GM21423 (cell line): ENCODE results near the gene TIMM29.
"Not testable (repeated sequence)": the region's sequence is repeated elsewhere in the genome, so short reads cannot be mapped to it uniquely, and the experiment has no call there.

Source experiments
- ATAC-seq: cut with Tn5 transposase; IDR thresholded peaks from one replicate; pipeline ENCODE4 v1.9.1; 2021; ENCODE audit warnings: mild to moderate bottlenecking, moderate library complexity; ENCODE audit not compliant: unreplicated experiment

Gene TIMM29

DNA sequence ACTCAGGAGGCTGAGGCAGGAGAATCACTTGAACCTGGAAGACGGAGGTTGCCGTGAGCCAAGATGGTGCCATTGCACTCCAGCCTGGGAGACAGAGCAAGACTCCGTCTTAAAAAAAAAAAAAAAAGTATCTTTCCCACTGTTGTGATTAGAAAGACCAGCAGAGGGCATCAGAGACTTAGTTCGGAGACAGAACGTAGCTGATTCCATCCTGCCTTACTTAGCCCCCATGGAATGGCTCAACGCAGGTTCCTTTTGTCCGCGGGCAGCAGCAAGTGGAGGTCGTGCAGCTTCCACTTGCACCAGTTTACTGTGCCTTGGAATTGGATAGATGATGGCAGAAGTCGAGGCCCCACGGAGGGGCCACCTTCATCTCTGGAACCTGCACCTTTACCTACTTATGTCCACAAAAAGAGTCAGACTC is 8.1 kb downstream of the TIMM29 start:
- ATAC-seq: no peak

DNA sequence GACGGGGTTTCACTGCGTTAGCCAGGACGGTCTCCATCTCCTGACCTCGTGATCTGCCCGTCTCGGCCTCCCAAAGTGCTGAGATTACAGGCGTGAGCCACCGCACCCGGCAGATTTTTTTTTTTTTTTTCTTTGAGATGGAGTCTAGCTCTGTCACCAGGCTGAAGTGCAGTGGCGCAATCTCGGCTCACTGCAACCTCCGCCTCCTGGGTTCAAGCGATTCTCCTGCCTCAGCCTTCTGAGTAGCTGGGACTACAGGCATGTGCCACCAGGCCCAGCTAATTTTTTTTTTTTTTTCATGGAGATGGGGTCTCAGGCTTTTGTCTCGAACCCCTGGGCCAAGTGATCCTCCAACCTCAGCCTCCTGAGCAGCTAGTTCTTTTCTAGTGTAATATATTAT is 13.0 kb downstream of the TIMM29 start:
- ATAC-seq: not testable (repeated sequence)

DNA sequence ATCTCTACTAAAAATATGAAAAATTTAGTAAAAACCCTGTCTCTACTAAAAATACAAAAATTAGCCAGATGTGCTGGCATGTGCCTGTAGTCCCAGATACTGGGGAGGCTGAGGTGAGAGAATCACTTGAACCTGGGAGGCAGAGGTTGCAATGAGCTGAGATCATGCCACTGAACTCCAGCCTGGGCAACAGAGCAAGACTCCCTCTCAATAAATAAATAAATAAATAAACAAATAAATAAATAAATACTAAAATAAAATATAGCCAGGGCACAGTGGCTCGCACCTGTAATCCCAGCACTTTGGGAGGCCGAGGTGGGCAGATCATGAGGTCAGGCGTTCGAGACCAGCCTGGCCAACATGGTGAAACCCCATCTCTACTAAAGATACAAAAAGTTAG is 14.8 kb downstream of the TIMM29 start:
- ATAC-seq: not testable (repeated sequence)

DNA sequence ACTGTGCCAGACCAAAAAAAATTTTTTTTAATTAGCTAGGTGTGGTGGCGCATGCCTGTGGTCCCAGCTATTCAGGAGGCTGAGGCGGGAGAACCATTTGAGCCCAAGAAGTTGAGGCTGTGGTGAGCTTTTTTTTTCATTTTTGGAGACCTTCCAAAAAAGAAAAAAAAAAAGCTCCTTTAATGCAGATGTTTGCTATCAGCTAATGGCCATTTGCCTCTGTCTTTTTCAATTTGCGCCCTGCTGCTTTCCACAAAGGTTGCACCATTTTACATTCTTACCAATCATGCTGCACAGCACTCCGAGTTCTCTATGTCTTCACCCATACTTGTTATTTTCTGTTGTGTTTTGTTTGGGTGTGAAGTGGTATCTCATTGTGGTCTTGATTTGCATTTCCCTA is 16.7 kb downstream of the TIMM29 start:
- no peak for ATAC-seq

DNA sequence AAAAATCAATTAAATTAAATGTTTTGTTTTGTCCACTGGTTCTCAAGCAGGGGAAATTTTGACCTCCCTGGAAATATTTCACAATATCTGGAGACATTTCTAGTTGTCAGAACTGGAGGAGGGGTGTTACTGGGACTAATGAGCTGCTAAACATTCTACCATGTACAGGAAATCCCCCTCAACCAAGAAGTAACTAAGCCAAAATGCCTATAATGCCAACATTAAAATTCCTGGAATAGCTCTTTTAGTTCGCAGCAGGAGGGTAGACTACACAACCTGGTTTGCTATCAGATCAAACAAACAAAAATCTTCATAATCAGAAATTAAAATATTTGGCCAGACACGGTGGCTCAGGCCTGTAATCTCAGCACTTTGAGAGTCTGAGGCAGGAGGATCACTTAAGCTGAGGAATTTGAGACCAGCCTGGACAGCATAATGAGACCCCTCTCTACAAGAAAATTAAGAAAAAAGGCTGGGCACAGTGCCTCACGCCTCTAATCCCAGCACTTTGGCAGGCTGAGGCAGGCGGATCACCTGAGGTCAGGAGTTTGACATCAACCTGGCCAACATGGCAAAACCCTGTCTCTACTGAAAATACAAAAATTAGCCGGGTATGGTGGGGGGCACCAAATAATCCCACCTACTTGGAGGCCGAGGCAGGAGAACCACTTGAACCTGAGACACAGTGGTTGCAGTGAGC is 18.5 kb downstream of the TIMM29 start:
- no peak for ATAC-seq

DNA sequence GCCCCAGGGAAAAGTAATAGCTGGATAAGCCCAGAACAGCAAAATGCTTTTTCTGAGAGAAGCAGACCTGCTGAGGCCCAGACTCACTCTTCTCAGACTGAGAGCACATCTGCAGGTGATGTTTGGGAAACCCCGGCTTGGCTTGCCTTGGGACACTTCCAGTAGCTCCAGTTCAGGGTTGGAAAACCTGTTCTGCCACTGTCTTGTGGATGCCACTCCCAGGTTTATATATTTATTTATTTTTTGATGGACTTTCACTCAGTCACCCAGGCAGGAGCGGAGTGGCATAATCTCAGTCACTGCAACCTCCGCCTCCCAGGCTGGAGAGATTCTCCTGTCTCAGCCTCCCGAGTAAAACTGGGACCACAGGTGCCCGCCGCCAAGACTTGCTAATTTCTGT is 24.2 kb downstream of the TIMM29 start:
- ATAC-seq: no peak

DNA sequence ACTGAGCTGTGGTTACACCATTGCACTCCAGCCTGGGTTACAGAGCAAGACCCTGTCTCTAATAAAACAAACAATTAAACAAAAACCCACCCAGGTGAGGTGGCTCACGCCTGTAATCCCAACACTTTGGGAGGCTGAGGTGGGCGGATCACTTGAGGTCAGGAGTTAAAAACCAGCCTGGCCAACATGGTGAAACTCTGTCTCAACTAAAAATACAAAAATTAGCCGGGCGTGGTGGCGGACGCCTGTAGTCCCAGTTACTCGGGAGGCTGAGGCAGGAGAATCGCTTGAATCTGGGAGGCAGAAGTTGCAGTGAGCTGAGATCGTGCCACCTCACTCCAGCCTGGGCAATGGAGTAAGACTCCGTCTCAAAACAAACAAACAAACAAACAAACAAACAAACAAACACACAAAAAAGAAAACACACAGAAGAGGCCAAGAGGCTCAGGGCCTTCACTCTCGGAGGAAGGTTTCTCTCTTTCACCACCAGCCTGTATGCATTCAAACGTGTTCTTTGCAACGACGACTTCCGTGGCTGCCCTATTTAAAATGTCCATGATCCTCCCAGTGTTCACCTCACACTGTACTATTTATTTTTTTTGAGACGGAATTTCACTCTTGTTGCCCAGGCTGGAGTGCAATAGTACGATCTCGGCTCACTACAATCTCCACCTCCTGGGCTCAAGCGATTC is 30.8 kb downstream of the TIMM29 start:
- not testable (repeated sequence) for ATAC-seq

DNA sequence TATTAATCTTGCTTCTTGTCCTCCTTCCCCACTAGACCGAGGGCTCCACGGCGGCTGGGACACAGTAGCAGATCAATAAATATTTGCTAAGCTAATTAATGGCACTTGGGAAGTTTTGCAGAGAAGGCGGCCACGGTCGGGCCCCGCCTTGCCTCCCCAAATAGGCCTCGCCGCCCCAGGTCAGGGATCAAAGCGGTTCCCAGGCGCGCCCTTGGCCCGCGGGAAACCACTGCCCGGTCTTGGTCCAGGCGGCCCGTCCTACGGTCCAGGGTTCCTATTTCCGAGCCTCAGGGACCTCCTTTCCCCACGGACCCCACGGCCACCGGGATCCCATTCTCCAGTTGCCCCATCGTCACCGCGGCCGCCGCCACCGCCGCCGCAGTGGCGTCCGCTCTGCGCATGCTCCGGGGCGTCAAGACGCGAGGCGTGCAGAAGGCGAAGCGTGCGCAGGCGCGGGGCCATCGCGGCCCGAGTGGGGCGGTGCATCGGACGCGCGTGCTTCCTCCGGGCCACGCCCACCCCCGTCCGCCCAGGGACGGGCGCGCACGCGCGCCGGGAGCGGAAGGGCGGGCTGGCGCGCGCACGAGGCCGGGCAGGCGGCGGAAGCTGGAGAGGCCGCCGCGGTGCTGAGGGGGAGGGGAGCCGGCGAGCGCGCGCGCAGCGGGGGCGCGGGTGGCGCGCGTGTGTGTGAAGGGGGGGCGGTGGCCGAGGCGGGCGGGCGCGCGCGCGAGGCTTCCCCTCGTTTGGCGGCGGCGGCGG is 31.9 kb downstream of the TIMM29 start, which contains the start of gene SMARCA4:
Gene SMARCA4 (plus strand): TSS at position 717 of the 759 bp plus-strand sequence. CDS start 23,122 bp downstream, outside the sequence.
- ATAC-seq: peak; percentile 70

DNA sequence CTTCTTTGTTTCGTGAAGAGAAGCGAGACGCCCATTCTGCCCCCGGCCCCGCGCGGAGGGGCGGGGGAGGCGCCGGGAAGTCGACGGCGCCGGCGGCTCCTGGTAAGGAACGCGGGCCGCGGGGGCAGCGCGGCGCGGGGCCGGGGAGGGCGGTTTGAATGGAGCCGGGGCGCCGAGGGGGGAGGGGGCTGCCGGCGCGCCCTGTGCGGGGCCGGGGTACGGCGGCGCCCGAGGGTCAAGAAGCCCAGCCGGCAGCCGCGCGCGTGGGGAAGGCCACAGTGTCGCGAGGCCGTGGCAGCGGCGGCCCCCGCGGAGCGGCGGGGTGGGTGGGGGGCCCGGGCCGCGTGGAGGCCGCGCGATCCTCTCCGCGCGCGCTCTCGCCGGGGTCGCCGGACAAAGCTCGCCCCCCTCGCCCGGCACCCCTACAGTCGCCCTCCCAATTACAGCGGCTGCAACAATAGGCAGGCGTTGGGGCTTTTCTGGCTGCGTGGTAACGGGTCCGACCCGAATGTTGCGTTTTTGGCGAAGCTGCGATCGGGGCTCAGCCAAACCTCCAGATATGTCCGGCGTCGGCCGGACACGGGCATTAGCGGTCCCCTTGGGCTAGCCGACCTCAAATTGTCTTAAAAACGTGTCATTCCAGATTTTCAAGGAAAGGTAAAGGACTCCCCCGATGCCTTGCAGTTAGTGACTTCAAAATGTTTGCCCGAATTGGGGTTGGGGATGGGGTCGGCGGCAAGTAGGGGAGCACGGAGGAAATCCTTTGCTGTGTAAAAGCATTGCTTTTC is 32.7 kb downstream of the TIMM29 start:
- peak; percentile 33 for ATAC-seq

DNA sequence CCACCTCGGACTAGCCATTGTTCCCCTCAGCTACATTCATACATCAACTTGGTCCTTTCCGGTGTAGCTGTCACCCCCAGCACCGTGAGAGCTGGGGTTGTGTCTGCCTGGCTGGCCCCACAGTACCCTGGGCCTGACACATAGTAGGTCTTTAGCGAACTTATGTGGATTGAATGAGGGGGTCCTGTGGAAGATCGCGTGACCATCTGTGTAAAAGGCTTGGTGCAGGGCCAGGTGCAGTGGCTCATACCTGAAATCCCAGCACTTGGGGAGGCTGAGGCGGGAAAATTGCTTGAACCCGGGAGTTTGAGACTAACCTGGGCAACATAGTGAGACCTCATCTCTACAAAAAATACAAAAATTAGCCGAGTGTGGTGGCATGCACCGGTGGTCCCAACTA is 34.3 kb downstream of the TIMM29 start:
- ATAC-seq: no peak

DNA sequence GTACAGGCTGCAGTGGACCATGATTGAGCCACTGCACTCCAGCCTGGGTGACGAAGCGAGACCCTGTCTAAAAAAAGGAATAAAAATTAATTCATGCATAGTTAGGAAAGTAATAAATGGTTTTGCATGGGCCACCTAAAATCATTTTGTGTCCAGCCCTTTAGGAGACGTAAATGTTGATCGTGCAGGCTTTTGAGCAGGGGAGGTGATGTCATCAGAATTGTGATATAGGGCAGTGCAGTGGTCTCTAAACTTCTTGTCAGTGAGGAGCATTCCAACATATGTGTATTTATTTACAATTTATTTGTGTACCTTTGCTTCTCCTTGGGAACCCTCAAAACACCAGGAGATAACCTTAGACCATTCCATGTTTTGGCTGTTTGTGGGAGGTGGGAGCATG is 35.3 kb downstream of the TIMM29 start:
- ATAC-seq: no peak

DNA sequence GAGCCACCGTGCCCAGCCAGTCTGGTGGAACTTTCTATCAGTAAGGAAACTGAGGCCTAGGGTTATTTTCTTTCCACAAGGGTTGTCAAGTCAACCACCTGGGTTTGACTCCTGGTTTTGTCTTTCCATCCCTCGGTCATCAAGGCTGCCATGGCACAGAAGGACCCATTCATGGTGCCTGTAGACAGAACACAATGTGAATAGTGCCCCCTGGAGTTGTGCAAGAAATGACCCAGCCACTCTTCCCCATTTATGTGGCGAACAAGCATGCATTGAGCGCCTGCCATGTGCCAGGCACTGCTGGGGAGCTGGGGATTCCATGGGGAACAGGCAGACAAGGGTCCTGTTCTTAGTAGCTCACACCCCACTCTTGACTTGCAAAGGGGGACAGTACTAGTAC is 36.3 kb downstream of the TIMM29 start:
- no peak for ATAC-seq

DNA sequence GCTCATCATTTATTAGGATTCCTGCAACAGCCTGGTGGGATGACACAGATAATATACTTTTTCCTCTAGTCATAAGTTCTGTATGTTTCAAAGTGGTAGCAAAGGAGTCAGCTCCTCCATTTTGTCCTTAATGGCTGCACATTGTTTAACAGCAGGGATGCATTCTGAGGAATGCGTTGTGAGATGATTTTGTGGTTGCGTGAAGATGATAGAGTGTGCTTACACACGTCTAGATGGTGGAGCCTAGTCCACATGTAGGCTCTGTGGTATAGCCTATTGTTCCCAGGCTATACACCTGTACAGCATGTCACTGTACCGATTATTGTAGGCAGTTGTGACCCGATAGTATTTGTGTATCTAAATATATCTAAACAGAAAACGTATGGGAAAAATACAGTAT is 36.8 kb downstream of the TIMM29 start:
- no peak for ATAC-seq

DNA sequence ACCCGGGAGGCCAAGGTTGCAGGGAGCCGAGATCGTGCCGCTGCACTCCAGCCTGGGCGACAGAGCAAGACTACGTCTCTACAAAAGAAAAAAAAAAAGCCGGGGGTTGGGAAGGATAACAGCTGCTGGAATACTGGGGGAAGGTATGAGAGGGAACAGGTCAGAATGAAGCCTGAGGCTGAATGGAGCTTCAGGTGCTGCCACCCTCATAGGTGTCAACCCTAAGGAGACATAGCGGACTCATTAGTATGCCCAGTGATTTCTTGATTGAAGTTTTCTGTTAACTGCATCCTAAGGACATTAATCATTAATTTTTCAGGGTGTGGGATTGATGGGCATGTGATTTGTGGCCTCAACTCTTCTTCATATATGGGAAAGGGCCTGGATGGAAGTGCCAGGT is 38.2 kb downstream of the TIMM29 start:
- no peak for ATAC-seq

DNA sequence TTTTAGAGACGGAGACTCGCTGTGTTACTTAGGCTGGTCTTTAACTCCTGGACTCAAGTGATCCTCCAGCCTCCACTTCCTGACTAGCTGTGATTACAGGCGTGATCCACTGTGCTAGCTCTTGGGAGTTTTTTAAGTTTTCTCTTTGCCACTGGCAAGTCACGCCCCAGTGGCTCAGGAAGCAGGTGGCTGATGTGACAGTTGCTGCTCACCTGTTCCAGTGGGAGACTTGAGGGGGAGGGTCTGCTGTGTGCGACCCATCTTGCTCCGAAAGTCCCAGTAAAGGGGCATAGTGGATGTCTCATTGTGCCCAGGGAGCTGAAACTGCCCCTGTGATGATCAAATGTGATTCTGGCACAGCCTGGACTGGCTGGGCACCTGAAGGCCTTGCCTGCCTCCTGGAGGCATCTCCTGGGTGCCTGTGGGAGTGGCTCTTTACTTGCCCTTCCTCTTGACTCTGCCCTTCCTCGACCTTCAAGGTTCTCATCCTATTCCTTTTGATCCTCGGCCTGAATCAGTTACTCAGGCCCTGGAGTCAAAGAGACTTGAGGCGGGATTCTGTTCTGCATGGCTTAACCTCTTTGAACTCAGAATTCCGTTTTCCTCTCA is 40.0 kb downstream of the TIMM29 start:
- no peak for ATAC-seq

DNA sequence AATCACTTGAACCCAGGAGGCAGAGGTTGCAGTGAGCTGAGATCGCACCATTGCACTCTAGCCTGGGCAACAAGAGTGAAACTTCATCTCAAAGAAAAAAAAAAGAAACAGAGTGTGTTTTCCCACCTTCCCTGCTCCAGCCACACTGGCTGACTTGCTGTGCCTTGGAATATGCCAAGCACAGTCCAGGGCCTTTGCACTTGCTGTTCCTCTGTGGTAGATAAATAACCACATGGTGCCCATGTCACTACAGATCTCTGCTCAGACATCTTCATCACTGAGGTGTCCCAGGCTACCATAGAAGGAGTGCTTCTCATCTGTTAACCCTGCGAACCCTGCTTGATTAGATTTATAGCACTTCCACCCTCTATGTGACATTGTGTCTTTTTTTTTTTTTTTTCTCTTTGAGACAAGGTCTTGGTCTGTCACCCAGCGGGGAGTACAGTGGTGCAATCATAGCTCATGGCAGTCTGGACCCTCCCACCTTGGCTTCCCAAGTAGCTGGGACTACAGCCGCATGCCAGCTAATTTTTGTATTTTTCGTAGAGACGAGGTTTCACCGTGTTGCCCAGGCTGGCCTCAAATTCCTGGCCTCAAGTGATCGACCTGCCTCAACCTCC is 42.6 kb downstream of the TIMM29 start:
- ATAC-seq: no peak

DNA sequence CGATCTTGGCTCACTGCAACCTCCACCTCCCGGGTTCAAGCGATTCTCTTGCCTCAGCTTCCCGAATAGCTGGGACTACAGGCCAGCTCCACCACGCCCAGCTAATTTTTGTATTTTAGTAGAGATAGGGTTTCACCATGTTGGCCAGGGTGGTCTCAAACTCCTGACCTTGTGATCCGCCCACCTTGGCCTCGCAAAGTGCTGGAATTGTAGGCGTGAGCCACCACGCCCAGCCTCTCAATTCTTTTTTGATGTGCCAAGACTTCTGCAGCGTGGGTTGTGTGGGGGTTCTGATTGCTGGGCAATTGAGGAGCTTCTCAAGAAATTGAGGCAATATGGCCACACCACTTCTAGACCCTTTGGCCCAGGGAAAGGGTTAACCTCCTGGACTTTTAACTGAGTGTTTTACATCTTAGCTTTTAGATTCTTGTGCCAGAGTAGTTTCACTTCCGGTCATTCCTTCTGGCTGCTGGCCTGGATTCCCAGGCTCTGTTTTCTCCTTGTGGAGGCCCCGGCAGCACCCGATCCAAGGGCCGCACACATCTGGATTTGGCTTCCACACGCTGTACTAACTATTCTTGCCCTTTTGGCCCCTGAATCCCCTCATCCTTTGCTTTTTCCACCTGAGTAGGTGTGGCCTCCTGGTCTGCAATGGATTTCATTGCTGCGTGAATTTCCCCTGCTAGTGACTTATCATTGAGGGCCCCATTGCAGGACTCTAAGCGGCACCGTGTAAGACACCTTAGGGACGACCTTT is 46.9 kb downstream of the TIMM29 start:
- no peak for ATAC-seq

DNA sequence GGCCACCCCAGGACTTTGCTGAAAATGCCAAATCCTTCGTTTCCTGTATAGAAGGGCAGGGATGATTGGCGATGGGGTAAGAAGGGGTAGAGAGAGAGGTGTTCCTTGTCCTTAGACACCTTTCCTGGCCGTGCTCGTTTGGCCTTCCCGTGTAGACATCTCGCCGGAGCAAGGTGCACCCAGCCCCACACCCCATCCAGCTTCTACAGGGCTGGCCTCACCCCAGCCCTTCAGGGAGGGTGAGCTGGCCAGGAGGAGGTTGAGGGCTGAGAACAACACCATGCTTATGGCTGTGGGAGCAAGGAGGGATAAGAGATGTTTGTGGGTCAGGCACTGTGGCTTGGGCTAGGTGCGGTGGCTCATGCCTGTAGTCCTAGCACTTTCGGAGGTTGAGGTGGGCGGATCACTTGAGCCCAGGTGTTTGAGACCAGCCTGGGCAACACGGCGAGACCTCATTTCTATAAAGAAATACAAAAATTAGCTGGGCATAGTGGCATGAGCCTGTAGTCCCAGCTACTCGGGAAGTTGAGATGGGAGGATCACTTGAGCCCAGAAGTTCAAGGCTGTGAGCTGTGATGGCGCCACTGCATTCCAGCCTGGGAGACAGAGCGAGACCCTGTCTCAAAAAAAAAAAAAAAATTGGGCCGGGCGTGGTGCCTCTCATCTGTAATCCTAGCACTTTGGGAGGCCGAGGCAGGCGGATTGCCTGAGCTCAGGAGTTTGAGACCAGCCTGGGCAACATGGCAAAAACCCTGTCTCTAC is 47.7 kb downstream of the TIMM29 start:
- ATAC-seq: no peak

DNA sequence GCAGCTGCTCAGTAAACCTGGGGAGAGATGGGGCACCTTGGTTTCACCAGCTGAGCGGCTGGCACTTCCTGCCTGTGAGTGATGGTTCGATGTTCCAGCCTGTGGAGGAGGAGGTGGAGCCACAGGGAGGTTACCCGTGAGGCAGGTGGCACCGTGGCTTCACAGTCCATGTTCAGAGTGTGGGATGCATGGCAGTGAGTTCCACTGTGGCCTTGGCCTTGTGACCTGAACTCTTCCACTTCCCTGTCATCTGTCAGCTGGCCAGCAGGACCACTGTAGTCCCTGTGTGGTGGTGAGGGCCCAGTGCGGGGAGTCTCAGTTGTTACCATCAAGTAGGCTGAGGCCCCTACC is 49.1 kb downstream of the TIMM29 start:
- no peak for ATAC-seq
